ENCODE measurements around the gene COA5. TPM values are rescaled to one million over a fixed set of nuclear protein-coding genes. Genes with fewer than 3 reads are reported as not detected.

The COA5 gene
- total RNA-seq, 2 experiments from 2014 or later = 21.6 to 25.3 TPM

- POLR2A ChIA-PET = no interaction called here
- DNase-seq = no peak
- Mint-ChIP-seq H3K9me3 (no peaks in the 10 kb centered on the region), H3K27me3 (no peaks in the 10 kb centered on the region), H3K4me1 (peaks cover 13% of the 10 kb centered on the region), H3K4me3 (no peak overlapping the region), H3K27ac (no peak overlapping the region), H3K36me3 (ENCODE audit: low read depth) (peaks cover 60% of the 10 kb centered on the region)
- CTCF ChIA-PET = interaction anchor here (0.8 to 1.4 kb wide), 9 partner anchors 10 to 269 kb away, joined by 3 to 5 read pairs (median 4); no protein-coding TSS in a partner anchor
Measured at GRCh38 chr2:98568161-98568956, 40.0 kb downstream of the COA5 start.

DNA sequence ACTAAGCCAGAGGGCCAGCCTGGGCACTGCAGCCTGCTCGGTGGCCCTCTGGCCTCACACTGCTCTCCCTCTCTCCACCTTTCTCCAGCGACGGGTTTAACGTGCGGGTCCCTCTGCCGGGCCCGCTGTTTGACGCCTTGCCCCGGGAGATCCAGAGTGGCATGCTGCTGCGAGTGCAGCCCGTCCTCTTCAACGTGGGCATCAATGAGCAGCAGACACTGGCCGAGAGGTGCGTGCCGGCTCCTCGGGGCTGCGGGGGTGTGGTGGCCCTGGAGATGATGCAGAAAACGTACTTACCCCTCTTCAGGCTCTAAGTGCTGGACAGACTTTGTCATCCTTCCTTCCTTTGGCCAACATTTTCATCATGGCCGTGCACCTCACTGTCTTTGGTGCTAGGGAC, 42.4 kb downstream of the COA5 start:
- H3K4me3 Mint-ChIP-seq = no peak overlapping the region
- H3K9me3 Mint-ChIP-seq = no peaks in the 10 kb centered on the region
- no peaks in the 10 kb centered on the region for H3K27me3 Mint-ChIP-seq
- H3K4me1 Mint-ChIP-seq = peaks cover 22% of the 10 kb centered on the region
- ChIA-PET POLR2A (no interaction called here), CTCF (no interaction called here)
- peaks cover 60% of the 10 kb centered on the region for H3K36me3 Mint-ChIP-seq (ENCODE audit: low read depth)
- no peak overlapping the region for H3K27ac Mint-ChIP-seq
- no peak for DNase-seq

DNA sequence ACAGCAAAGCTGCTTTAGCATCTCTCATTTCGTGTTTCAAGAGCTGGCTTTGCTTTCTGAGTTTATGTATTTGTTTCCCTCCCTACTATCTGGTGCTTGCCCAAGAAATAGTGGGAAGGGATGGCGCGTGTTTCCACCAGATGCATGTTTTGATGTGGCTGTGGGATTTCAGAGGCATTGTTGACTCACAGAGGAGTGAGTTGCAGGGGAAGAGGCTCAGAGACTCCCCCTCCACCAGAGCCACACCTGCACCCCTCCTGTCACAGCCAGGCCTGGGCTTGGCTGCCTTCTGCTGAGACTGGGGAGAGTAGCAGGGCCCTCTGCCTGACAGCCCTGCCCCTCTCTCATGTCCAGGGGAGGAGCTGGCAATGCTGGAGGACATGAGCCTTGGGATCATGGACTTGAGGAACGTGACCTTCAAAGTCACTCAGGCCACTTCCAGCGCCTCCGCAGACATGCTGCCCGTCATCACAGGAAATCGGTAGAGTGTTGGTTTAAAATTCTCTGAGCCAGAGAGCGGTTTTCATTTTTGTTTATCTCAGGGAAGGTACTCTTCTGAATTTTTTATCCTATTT, 42.9 kb downstream of the COA5 start:
- no peak overlapping the region for H3K4me3 Mint-ChIP-seq
- no peak for DNase-seq
- CTCF ChIA-PET = interaction anchor here (0.8 kb wide), 1 partner anchor 11 kb away, joined by 3 read pairs; no protein-coding TSS in a partner anchor
- H3K36me3 Mint-ChIP-seq (ENCODE audit: low read depth) = peaks cover 62% of the 10 kb centered on the region
- no peaks in the 10 kb centered on the region for H3K9me3 Mint-ChIP-seq
- POLR2A ChIA-PET = no interaction called here
- H3K27ac Mint-ChIP-seq = peak overlapping the region; percentile 64
- peaks cover 27% of the 10 kb centered on the region for H3K4me1 Mint-ChIP-seq
- H3K27me3 Mint-ChIP-seq = no peaks in the 10 kb centered on the region

GRCh38 chr2:98564541-98565132, 43.7 kb downstream of the COA5 start:
- Mint-ChIP-seq H3K27me3 (no peaks in the 10 kb centered on the region), H3K4me1 (peaks cover 35% of the 10 kb centered on the region), H3K36me3 (ENCODE audit: low read depth) (peaks cover 61% of the 10 kb centered on the region), H3K9me3 (no peaks in the 10 kb centered on the region), H3K4me3 (no peak overlapping the region), H3K27ac (no peak overlapping the region)
- CTCF ChIA-PET = interaction anchor here (0.8 kb wide), 1 partner anchor 10 kb away, joined by 3 read pairs; no protein-coding TSS in a partner anchor
- POLR2A ChIA-PET = no interaction called here
- DNase-seq = no peak

DNA sequence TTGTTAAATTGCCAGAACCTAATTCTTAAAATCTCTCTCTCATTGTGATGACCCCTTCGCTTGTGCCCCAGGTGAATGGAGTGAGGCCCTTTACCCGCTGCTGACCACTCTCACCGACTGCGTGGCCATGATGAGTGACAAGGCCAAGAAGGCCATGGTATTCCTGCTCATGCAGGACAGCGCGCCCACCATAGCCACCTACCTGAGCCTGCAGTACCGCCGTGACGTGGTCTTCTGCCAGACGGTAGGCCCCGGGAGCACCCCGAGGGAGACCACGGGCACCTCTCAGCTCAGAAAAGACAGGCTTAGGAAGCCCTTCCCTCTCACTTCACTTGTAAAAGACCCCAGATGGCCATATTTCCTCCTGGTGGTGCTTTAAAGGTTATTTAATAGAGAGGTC, 44.9 kb downstream of the COA5 start:
- peaks cover 47% of the 10 kb centered on the region for H3K4me1 Mint-ChIP-seq
- DNase-seq = no peak
- H3K36me3 Mint-ChIP-seq (ENCODE audit: low read depth) = peaks cover 65% of the 10 kb centered on the region
- peak overlapping the region; percentile 75 for H3K27ac Mint-ChIP-seq
- H3K9me3 Mint-ChIP-seq = no peaks in the 10 kb centered on the region
- POLR2A ChIA-PET = no interaction called here
- CTCF ChIA-PET = interaction anchor here (0.7 to 1.7 kb wide), 2 partner anchors 8 to 100 kb away, joined by 3 read pairs; no protein-coding TSS in a partner anchor
- H3K27me3 Mint-ChIP-seq = no peaks in the 10 kb centered on the region
- H3K4me3 Mint-ChIP-seq = no peak overlapping the region

DNA sequence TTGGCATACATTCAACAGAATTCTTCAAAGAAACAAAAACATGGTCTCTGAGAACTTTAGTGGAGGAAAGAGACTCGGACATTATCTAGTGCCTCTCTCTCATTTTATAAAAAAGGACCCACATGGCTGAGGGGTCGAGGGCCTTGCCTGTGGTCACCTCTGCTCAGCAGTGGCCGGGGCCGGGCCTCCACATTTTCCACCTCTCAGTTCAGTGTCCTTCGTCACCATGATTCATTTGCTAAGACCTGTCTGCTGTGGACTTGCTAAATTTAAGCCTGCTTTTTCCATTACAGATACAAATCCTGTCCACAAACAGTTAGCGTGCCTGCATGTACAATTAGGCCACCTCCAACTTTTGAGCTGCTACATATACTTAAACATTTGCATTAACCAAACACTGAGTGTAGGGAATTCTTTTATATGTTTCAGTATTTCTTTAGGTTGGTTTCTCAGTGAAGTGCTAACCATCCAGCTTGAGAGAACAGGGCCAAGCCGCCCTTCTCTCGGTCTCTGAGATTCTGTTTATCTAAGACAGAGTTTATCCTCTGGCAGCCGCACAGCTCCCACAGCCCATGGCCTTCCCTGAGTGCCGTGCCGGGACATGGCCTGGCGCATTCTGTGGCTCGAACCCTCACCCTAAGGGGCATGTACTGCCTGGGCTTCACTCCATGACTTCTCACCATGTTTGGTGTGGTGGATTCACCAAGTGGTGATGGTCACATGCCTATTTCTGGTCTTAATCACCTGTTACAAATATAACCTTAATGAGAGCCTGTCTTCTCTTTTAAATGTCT, 46.2 kb downstream of the COA5 start:
- CTCF ChIA-PET = interaction anchor here (0.8 to 1.7 kb wide), 3 partner anchors 9 to 13 kb away, joined by 3 to 5 read pairs (median 3); no protein-coding TSS in a partner anchor
- peaks cover 71% of the 10 kb centered on the region for H3K36me3 Mint-ChIP-seq (ENCODE audit: low read depth)

GRCh38 chr2:98561018-98561417, 47.3 kb downstream of the COA5 start:
- Mint-ChIP-seq H3K4me1 (peaks cover 69% of the 10 kb centered on the region), H3K27me3 (no peaks in the 10 kb centered on the region), H3K4me3 (no peak overlapping the region), H3K36me3 (ENCODE audit: low read depth) (peaks cover 69% of the 10 kb centered on the region), H3K9me3 (no peaks in the 10 kb centered on the region), H3K27ac (no peak overlapping the region)
- ChIA-PET POLR2A (no interaction called here), CTCF (interaction anchor here (0.8 to 1.5 kb wide), 2 partner anchors 12 to 19 kb away, joined by 3 read pairs; no protein-coding TSS in a partner anchor)
- no peak for DNase-seq

More for the DNA sequence above, 46.2 kb downstream of the COA5 start:
- no peaks in the 10 kb centered on the region for H3K27me3 Mint-ChIP-seq
- no peak overlapping the region for H3K27ac Mint-ChIP-seq
- peaks cover 60% of the 10 kb centered on the region for H3K4me1 Mint-ChIP-seq
- no peak overlapping the region for H3K4me3 Mint-ChIP-seq
- DNase-seq = no peak
- POLR2A ChIA-PET = no interaction called here
- H3K9me3 Mint-ChIP-seq = no peaks in the 10 kb centered on the region

- peak overlapping the region; percentile 80 for H3K27ac Mint-ChIP-seq
- ChIA-PET POLR2A (no interaction called here), CTCF (interaction anchor here (0.7 to 1.5 kb wide), 2 partner anchors 10 to 18 kb away, joined by 3 to 4 read pairs; no protein-coding TSS in a partner anchor)
- H3K27me3 Mint-ChIP-seq = no peaks in the 10 kb centered on the region
- peaks cover 69% of the 10 kb centered on the region for H3K36me3 Mint-ChIP-seq (ENCODE audit: low read depth)
- H3K4me1 Mint-ChIP-seq = peaks cover 73% of the 10 kb centered on the region
- DNase-seq = no peak
- H3K4me3 Mint-ChIP-seq = no peak overlapping the region
- no peaks in the 10 kb centered on the region for H3K9me3 Mint-ChIP-seq
Measured at GRCh38 chr2:98560256-98560771, 48.0 kb downstream of the COA5 start.

- DNase-seq = no peak
- CTCF ChIA-PET = interaction anchor here (1.2 to 1.8 kb wide), 3 partner anchors 16 to 18 kb away, joined by 3 to 4 read pairs (median 3); no protein-coding TSS in a partner anchor
- H3K27me3 Mint-ChIP-seq = no peaks in the 10 kb centered on the region
- no peaks in the 10 kb centered on the region for H3K9me3 Mint-ChIP-seq
- H3K27ac Mint-ChIP-seq = peak overlapping the region; percentile 80
- peaks cover 77% of the 10 kb centered on the region for H3K4me1 Mint-ChIP-seq
- POLR2A ChIA-PET = no interaction called here
- no peak overlapping the region for H3K4me3 Mint-ChIP-seq
- peaks cover 72% of the 10 kb centered on the region for H3K36me3 Mint-ChIP-seq (ENCODE audit: low read depth)
Measured at GRCh38 chr2:98559581-98559980, 48.7 kb downstream of the COA5 start.

DNA sequence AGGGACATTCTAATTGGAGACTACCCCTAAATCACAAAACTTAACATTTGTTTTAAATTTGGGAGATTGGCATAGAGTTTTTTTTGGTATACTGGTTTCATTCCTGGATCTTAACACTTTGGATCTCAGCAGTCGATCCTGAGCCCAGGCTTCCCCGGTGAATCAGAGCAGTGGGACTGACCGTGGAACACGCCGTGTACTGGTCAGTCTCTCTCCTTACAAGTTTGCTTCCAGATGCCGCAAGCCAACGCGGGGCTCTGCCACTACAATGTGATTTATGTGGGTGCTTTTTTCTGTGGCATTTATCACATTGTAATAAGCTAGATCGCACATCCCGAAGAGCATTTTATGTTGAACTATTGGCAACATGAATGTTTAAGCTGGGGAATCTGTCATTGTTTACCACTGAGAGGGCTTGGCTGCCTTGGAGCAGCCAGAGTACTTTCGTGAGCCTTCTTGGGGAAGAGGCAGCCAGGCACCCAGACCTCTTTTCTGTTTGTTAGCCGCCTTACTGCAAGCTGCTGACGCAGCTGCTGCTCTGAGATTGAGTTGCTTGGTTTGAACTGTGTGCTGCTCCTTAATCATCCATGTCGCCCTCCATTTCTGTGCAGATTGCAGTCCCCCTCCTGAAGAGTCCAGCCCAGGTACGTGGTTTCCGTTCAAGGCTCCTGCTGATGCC, 49.3 kb downstream of the COA5 start:
- H3K27me3 Mint-ChIP-seq = no peaks in the 10 kb centered on the region
- no peak for DNase-seq
- CTCF ChIA-PET = interaction anchor here (1.2 to 1.8 kb wide), 2 partner anchors 17 kb away, joined by 3 to 4 read pairs; no protein-coding TSS in a partner anchor
- H3K36me3 Mint-ChIP-seq (ENCODE audit: low read depth) = peaks cover 77% of the 10 kb centered on the region
- no peak overlapping the region for H3K4me3 Mint-ChIP-seq
- no peaks in the 10 kb centered on the region for H3K9me3 Mint-ChIP-seq
- POLR2A ChIA-PET = no interaction called here
- H3K27ac Mint-ChIP-seq = peak overlapping the region; percentile 80
- H3K4me1 Mint-ChIP-seq = peaks cover 76% of the 10 kb centered on the region

- no peaks in the 10 kb centered on the region for H3K9me3 Mint-ChIP-seq
- peaks cover 81% of the 10 kb centered on the region for H3K4me1 Mint-ChIP-seq
- H3K27me3 Mint-ChIP-seq = no peaks in the 10 kb centered on the region
- ChIA-PET CTCF (interaction anchor here (0.6 to 1.4 kb wide), 4 partner anchors 13 to 144 kb away, joined by 3 to 5 read pairs (median 4); no protein-coding TSS in a partner anchor), POLR2A (no interaction called here)
- H3K4me3 Mint-ChIP-seq = no peak overlapping the region
- DNase-seq = no peak
- peaks cover 92% of the 10 kb centered on the region for H3K36me3 Mint-ChIP-seq (ENCODE audit: low read depth)
- peak overlapping the region; percentile 61 for H3K27ac Mint-ChIP-seq
Measured at GRCh38 chr2:98556344-98557033, 51.8 kb downstream of the COA5 start.
